GM21381 (cell line): Measurements from ENCODE around the gene PPP4R4.
"Not testable (repeated sequence)": the region's sequence is repeated elsewhere in the genome, so short reads cannot be mapped to it uniquely, and the experiment has no call there.

Source experiments
- ATAC-seq: cut with Tn5 transposase; IDR thresholded peaks from one replicate; pipeline ENCODE4 v1.9.1; 2021; ENCODE audit warnings: mild to moderate bottlenecking, moderate library complexity; ENCODE audit not compliant: unreplicated experiment

PPP4R4 gene

DNA sequence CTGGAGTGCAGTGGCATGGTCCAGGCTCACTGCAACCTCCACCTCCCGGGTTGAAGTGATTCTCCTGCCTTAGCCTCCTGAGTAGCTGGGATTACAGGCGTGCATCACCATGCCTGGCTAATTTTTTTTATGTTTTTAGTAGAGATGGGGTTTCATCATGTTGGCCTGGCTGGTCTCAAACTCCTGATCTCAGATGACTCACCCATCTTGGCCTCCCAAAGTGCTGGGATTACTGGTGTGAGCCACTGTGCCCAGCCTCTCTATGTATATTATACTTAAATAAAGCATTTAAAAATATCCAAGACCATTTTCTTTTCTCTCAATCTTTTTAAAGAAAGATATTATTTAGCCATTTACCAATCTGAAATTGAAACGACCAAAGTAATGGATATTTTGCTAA lies 90.1 kb downstream of the PPP4R4 start:
- ATAC-seq = not testable (repeated sequence)

DNA sequence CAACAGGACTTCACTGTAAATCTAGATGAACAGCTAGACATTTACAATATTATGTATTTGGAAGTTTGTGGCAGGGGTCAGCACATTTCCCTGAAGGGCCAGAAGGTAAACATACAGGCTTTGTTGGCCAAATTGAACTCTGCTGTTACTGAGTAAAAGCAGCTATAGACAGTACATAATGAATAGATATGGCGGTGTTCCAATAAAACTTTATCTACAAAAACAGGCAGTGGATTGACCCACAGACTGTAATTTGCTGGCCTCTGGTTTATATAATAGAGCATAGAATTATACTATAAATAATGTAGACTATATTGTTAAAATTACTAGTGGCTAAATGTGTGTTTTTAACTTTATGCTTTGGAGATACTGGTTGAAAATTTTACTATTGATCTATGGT lies 93.2 kb downstream of the PPP4R4 start:
- no peak for ATAC-seq

DNA sequence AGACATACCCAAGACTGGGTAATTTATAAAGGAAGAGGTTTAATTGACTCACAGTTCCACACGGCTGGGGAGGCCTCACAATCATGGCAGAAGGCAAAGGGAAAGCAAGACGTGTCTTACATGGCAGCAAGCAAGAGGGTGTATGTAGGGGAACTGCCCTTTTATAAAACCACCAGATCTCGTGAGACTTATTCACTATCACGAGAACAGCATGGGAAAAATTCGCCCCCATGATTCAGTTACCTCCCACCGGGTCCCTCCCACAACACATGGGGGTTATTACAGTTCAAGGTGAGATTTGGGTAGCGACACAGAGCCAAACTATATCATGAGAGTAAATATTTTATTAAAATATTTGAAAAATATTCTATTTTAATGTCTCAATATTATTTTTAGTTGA lies 94.5 kb downstream of the PPP4R4 start:
- ATAC-seq = not testable (repeated sequence)

- no peak for ATAC-seq
Observed at GRCh38 chr14:94269156-94269555, 95.0 kb downstream of the PPP4R4 start.

DNA sequence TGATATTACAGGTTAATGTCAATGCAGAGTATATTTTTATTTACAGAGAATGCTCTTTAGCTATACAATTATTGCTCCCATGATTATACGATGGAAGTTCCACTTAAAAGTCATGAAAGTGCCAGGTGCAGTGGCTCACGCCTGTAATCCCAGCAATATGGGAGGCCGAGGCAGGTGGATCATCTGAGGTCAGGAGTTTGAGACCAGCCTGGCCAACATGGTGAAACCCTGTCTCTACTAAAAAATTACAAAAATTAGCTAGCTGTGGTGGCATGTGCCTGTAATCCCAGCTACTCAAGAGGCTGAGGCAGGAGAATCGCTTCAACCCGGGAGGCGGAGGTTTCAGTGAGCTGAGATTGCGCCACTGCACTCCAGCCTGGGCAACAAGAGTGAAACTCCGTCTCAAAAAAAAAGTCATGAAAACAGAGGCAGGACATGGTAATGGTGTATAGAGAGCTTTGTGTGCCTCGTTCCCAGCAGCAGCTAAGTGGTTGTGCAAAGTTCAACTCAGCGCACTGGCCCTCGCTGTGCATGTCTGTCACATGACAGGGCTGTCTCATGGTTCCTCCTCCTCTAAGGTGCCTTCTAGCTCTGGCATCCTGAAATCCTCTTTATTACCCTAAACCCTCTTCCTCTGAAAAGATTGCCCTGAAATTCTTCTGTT lies 102.9 kb downstream of the PPP4R4 start:
- not testable (repeated sequence) for ATAC-seq

DNA sequence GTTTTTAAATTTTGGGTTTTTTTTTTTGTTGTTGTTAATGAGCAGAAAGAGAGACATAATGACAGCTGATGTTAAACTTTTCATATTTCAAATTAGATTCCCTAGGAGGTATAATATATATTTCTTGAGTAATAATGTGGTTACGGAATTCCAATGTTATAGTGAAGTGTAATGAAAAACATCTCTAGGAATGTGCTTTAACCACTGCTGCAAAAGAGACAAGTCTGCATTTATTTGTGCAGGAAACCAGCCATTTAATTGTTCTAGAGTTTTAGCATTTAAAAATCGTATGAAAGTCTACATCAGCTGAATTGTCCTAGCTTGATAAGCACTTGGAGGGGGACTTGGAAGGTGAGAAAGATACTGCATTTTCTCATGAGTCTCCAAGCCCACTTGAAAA lies 104.6 kb downstream of the PPP4R4 start:
- no peak for ATAC-seq

DNA sequence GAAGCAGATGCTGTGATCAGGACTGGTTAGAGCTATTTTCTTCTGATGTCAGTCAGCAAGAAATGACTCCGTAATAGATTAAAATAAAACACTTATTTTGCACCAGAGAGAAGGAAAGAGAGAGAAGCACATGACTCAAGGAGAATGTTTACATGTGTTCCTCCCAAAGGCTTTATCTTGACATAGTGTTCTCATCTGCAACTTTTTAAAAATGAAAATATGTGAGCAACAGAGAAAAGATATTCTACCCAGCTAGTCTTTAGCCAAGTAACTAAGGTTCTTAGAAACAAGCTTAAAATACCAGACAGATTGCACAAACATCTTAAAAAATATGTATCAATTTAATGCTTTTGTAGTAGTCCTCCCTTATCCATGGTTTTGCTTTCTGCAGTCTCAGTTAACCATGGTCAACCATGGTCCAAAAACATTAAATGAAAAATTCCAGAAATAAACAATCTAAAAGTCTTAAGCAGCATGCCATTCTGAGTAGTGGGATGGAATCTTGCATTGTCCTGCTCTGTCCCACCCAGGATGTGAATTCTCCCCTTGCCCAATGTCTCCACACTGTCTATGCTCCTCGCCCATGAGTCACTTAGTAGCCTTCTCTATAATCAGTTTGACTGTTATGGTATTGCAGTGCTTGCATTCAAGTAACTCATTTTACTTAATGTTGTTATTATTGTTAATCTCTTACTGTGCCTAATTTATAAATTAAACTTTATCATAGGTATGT lies 109.0 kb downstream of the PPP4R4 start:
- ATAC-seq = no peak

GRCh38 chr14:94284221-94284620 lies 110.1 kb downstream of the PPP4R4 start:
- ATAC-seq = no peak

GRCh38 chr14:94285158-94285557 lies 111.0 kb downstream of the PPP4R4 start:
- no peak for ATAC-seq

DNA sequence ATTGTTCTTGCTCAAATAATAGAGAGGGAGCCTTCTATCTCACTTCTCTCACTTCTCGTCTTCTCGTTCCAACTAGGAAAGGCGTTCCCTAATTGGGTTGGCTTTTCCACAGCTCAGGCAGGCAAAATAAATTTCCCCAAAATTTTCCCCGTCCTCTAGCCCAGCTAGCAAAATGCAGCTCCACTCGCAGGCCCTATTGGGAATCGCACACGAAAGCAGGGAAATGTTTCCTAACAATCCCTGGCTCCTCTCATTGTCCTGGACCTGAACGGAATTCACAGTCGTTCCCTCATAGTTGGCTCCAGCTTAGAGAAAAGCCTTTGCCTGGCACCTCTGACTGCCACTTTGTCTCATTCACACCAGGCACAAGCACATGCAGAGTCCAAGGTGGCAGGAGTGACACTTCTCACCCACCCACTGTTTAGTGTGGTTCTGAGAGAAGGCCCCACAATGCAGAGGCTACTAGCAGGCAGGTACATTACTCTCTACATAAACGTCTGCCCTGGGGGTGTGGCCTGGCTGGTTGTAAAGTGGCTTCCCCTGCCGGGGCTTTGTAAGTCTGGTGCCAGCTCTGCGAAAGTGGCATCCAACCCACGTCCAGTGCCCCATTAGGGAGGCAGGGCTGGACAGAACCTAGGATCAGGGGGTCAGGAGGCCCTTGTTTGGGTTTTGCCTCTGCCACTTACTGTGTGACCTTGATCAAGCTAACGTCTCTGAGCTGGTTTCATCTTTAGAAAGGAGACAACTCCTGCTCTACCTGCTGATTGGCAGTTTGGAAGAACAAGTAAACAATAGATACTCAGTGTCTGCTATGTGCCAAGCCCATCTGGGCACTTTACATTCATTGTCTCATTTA lies 114.7 kb downstream of the PPP4R4 start:
- no peak for ATAC-seq

DNA sequence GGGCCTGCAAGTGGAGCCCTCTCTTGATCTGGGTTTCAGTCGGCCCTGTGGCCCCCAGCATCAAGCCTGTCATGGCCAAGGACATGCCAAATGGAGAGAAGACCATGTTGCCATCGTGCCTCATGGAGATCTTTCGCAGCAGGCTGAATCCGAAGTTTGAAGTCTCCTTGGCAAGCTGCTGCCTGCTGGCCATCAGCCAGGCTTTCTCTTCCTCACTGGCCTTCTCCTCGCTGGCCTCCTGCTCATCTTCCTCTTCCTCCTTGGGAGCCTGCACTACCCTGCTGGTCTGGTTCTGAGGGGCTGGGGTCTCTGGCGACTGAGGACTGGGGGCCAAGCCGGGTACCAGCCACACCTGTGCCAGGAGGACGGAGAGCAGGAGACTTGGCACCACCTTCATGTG lies 116.1 kb downstream of the PPP4R4 start:
- no peak for ATAC-seq

DNA sequence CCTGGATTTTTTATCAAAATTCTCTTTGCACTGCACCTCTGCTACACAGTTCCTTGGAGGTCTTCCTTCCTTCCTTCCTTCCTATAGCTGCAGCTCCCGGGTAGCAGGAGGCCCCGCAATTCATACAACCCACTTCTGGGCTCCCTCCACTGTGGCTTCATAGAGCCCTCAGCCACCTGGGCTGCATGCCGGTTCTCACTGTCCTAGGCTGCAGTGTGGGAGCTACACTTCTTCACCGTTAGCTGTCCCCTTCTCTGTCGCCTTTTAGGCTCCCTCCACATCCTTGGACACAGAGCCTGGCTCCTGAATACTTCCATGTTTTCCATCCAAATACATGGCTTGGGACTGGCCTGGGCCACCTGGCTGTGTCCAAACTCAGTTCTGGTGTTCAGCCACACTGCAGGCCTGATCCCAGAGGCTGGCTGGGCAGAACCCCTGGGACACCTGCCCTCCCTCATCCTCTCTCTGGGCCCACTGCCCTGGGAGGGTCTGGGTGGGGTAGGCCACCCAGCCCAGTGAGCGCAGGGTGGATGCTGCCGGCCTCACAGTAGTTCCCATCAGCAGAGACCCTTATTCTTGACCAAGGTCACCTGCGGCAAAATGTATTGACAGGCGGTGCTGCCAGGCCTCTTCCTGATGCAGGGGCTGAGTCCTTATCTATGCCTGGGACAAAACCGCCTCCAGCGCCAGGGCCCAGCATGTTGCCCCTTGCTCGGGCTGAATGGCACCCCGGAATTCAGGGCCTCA lies 117.2 kb downstream of the PPP4R4 start:
- no peak for ATAC-seq

- no peak for ATAC-seq
Observed at GRCh38 chr14:94291906-94292525, 117.9 kb downstream of the PPP4R4 start.

- ATAC-seq = no peak
Observed at GRCh38 chr14:94292526-94292871, 118.4 kb downstream of the PPP4R4 start.

DNA sequence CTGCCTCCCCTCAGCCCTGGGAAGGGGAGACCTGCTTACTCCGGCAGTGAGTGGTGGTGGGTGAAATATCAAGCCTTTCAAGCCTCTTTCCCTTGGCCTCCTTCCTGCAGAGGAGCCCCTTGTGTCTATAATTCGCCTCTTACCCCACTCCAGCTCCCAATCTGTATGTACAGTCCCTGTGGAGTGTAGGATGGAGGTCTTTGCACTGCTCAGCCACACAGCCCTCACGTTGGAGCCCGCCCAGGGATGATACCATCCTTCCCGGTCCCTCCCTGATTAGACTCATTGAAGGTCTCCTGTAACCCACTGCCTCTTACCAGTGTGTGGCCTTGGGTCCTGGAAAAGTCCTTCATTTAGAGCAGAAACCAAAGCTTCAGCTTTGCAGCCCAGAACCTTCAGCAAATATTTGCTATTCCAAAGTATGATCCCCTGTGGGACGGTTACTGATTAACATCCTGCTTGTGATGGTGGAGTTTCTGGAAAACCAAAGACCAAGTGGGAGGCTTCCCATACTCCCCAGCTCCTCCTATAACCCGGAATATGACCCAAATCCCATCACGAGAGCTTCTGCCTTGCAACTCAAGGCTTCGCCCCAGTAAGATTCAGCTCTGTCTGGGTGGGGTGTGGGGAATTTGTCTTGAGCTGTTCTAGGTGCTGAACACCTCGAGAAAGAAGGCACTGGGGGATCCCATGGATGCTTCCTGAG lies 118.9 kb downstream of the PPP4R4 start, which contains the start of gene SERPINA10:
Gene SERPINA10 (minus strand): TSS at position 397 of the 706 bp plus-strand sequence. CDS start 2,675 bp downstream, outside the sequence.
- ATAC-seq = no peak

- no peak for ATAC-seq
Observed at GRCh38 chr14:94293578-94293924, 119.4 kb downstream of the PPP4R4 start.

GRCh38 chr14:94295360-94296180 lies 121.4 kb downstream of the PPP4R4 start:
- no peak for ATAC-seq

- ATAC-seq = not testable (repeated sequence)
Observed at GRCh38 chr14:94296181-94296545, 122.0 kb downstream of the PPP4R4 start.

- no peak for ATAC-seq
Observed at GRCh38 chr14:94298130-94298529, 124.0 kb downstream of the PPP4R4 start.
